ENCODE measurements around the gene FSD1.

FSD1 gene

GRCh38 chr19:4350111-4350510, 45.7 kb downstream of the FSD1 start:
- TF ChIP-seq CREB1 (IDR thresholded peaks at IDR 0.05; ENCODE audit: low read depth) (no peak), USF1 (IDR thresholded peaks at IDR 0.05) (no peak), EP300 (IDR thresholded peaks at IDR 0.05; ENCODE audit: borderline replicate concordance) (no peak), TEAD4 (IDR thresholded peaks at IDR 0.05) (no peak), REST (IDR thresholded peaks at IDR 0.05; ENCODE audit: low read depth) (no peak), FOXM1 (IDR thresholded peaks at IDR 0.05; ENCODE audit: borderline replicate concordance, low read depth) (no peak), MAX (IDR thresholded peaks at IDR 0.05) (no peak), NFIC (IDR thresholded peaks at IDR 0.05) (no peak), ZBTB7A (IDR thresholded peaks at IDR 0.05; ENCODE audit: low read depth) (no peak), TAF1 (IDR thresholded peaks at IDR 0.05; ENCODE audit: low read depth) (no peak), EGR1 (IDR thresholded peaks at IDR 0.05) (no peak), YY1 (IDR thresholded peaks at IDR 0.05; ENCODE audit: low read depth) (no peak), RAD21 (IDR thresholded peaks at IDR 0.05; ENCODE audit: low read depth) (no peak), TCF12 (IDR thresholded peaks at IDR 0.05; ENCODE audit: low read depth) (no peak), CEBPB (IDR thresholded peaks at IDR 0.05) (no peak)

- TF ChIP-seq CEBPB (IDR thresholded peaks at IDR 0.05) (no peak), CREB1 (IDR thresholded peaks at IDR 0.05; ENCODE audit: low read depth) (no peak), YY1 (IDR thresholded peaks at IDR 0.05; ENCODE audit: low read depth) (no peak), FOXM1 (IDR thresholded peaks at IDR 0.05; ENCODE audit: borderline replicate concordance, low read depth) (no peak), ZBTB7A (IDR thresholded peaks at IDR 0.05; ENCODE audit: low read depth) (no peak), RAD21 (IDR thresholded peaks at IDR 0.05; ENCODE audit: low read depth) (no peak), TEAD4 (IDR thresholded peaks at IDR 0.05) (no peak), EGR1 (IDR thresholded peaks at IDR 0.05) (no peak), TCF12 (IDR thresholded peaks at IDR 0.05; ENCODE audit: low read depth) (no peak)
Observed at GRCh38 chr19:4350726-4351125, 46.3 kb downstream of the FSD1 start.

GRCh38 chr19:4352701-4353121, 48.3 kb downstream of the FSD1 start:
- TF ChIP-seq ZBTB7A (IDR thresholded peaks at IDR 0.05; ENCODE audit: low read depth) (peak; percentile 79; the same call in 1 of the 2 replicates), RAD21 (IDR thresholded peaks at IDR 0.05; ENCODE audit: low read depth) (peak; percentile 65), FOXM1 (IDR thresholded peaks at IDR 0.05; ENCODE audit: borderline replicate concordance, low read depth) (no peak), NFIC (IDR thresholded peaks at IDR 0.05) (no peak)

- TF ChIP-seq TEAD4 (IDR thresholded peaks at IDR 0.05) (no peak), REST (IDR thresholded peaks at IDR 0.05; ENCODE audit: low read depth) (no peak), MAX (IDR thresholded peaks at IDR 0.05) (no peak), TCF12 (IDR thresholded peaks at IDR 0.05; ENCODE audit: low read depth) (no peak), USF1 (IDR thresholded peaks at IDR 0.05) (no peak), YY1 (IDR thresholded peaks at IDR 0.05; ENCODE audit: low read depth) (no peak), TAF1 (IDR thresholded peaks at IDR 0.05; ENCODE audit: low read depth) (no peak), CEBPB (IDR thresholded peaks at IDR 0.05) (no peak), CREB1 (IDR thresholded peaks at IDR 0.05; ENCODE audit: low read depth) (no peak), EP300 (IDR thresholded peaks at IDR 0.05; ENCODE audit: borderline replicate concordance) (no peak), NFIC (IDR thresholded peaks at IDR 0.05) (no peak), RAD21 (IDR thresholded peaks at IDR 0.05; ENCODE audit: low read depth) (no peak), FOXM1 (IDR thresholded peaks at IDR 0.05; ENCODE audit: borderline replicate concordance, low read depth) (no peak), ZBTB7A (IDR thresholded peaks at IDR 0.05; ENCODE audit: low read depth) (no peak), EGR1 (IDR thresholded peaks at IDR 0.05) (no peak)
Observed at GRCh38 chr19:4354282-4354681, 49.9 kb downstream of the FSD1 start.

GRCh38 chr19:4354897-4355296, 50.5 kb downstream of the FSD1 start:
- TF ChIP-seq TCF12 (IDR thresholded peaks at IDR 0.05; ENCODE audit: low read depth): no peak
- TF ChIP-seq REST (IDR thresholded peaks at IDR 0.05; ENCODE audit: low read depth): no peak
- TF ChIP-seq TEAD4 (IDR thresholded peaks at IDR 0.05): no peak
- no peak for TF ChIP-seq RAD21 (IDR thresholded peaks at IDR 0.05; ENCODE audit: low read depth)
- TF ChIP-seq YY1 (IDR thresholded peaks at IDR 0.05; ENCODE audit: low read depth): no peak
- no peak for TF ChIP-seq USF1 (IDR thresholded peaks at IDR 0.05)
- TF ChIP-seq NFIC (IDR thresholded peaks at IDR 0.05): no peak
- no peak for TF ChIP-seq FOXM1 (IDR thresholded peaks at IDR 0.05; ENCODE audit: borderline replicate concordance, low read depth)
- no peak for TF ChIP-seq TAF1 (IDR thresholded peaks at IDR 0.05; ENCODE audit: low read depth)
- TF ChIP-seq CEBPB (IDR thresholded peaks at IDR 0.05): no peak
- no peak for TF ChIP-seq EP300 (IDR thresholded peaks at IDR 0.05; ENCODE audit: borderline replicate concordance)
- no peak for TF ChIP-seq MAX (IDR thresholded peaks at IDR 0.05)
- no peak for TF ChIP-seq EGR1 (IDR thresholded peaks at IDR 0.05)
- TF ChIP-seq CREB1 (IDR thresholded peaks at IDR 0.05; ENCODE audit: low read depth): no peak

Measured in Ishikawa (cell line).